Measurements from ENCODE around the gene EPS8. TPM values are rescaled to one million over a fixed set of nuclear protein-coding genes. Genes with fewer than 3 reads are reported as not detected.
A peak's percentile ranks its signal among the peaks of the same experiment; 100 is the strongest.

Gene EPS8
- total RNA-seq, 4 donors from 2014 or later: 54.4 to 120 (median 78.7) TPM

DNA sequence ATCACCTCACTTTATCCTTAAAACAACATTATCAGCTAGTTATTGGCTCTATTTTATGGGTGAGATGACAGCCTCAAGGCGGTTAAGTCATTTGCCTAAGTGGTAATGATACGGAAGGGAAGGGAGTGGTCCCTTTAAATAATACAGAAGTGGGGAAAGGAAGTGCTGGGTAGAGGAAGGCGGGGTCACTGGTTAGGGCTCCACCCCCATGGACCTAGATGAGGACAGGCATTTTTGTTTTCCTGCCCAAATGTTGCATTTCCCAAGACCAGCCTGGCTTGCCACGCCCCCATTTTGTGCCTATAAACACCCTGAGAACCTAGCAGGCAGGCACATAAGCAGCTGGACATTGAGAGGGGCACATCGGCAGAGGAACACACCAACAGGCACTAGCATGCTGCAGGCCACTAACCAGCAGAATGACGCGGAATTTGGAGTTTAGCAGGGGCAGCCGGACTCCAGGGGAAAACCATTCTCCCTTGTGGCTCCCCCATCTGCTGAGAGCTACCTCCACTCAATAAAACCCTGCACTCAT, 100.9 kb downstream of the EPS8 start:
- WGBS: 69% methylated on average over 8 of the region's 8 CpGs
- H3K27ac ChIP-seq (replicated peaks in 1 of 4): peak overlapping the region; percentile 68 to 76 (median 70)
- no peaks in the 10 kb centered on the region for H3K27me3 ChIP-seq
- H3K9me3 ChIP-seq: no peaks in the 10 kb centered on the region
- H3K4me3 ChIP-seq: peak overlapping the region; percentile 19 to 42 (median 24)
- intact Hi-C loops (cut with DNase I): no loop called here
- no peaks in the 10 kb centered on the region for H3K36me3 ChIP-seq
- peaks cover 13 to 52% (median 50%) of the 10 kb centered on the region in 4 donors for H3K4me1 ChIP-seq
- peak; percentile 93 for DNase-seq (ENCODE audit: extremely low spot score)
- TF ChIP-seq POLR2AphosphoS5 (IDR thresholded peaks at IDR 0.05): peak in 1 of 2 donors; percentile 81
- TF ChIP-seq POLR2A (IDR thresholded peaks at IDR 0.05; ENCODE audit: low read depth): no peak

DNA sequence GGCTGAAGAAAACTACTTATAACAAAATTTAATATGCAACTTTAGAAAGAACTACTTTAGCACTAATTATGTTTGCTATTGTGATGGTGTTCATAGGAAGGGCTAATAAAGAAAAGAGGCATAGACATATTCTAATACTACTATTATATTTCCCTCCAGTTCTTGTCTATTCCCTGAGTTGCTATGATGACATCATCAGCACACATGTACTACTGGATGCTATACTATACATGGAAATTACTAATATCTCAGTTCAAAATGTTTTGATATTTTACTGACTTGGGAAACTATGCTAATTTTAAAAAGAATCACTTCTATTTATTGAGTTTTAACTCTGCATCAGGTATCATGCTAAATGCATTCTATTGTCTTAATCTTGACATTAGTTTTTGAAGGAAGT, 101.6 kb downstream of the EPS8 start:
- TF ChIP-seq, protein P1, sequence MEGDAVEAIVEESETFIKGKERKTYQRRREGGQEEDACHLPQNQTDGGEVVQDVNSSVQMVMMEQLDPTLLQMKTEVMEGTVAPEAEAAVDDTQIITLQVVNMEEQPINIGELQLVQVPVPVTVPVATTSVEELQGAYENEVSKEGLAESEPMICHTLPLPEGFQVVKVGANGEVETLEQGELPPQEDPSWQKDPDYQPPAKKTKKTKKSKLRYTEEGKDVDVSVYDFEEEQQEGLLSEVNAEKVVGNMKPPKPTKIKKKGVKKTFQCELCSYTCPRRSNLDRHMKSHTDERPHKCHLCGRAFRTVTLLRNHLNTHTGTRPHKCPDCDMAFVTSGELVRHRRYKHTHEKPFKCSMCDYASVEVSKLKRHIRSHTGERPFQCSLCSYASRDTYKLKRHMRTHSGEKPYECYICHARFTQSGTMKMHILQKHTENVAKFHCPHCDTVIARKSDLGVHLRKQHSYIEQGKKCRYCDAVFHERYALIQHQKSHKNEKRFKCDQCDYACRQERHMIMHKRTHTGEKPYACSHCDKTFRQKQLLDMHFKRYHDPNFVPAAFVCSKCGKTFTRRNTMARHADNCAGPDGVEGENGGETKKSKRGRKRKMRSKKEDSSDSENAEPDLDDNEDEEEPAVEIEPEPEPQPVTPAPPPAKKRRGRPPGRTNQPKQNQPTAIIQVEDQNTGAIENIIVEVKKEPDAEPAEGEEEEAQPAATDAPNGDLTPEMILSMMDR (IDR thresholded peaks at IDR 0.05): no peak
- TF ChIP-seq POLR2AphosphoS5 (IDR thresholded peaks at IDR 0.05) (no peak), POLR2A (IDR thresholded peaks at IDR 0.05; ENCODE audit: low read depth) (no peak), EP300 (IDR thresholded peaks at IDR 0.05) (no peak)
- DNase-seq (ENCODE audit: extremely low spot score): no peak
- no peaks in the 10 kb centered on the region for H3K36me3 ChIP-seq
- no peak overlapping the region for H3K4me3 ChIP-seq
- H3K9me3 ChIP-seq: no peaks in the 10 kb centered on the region
- peaks cover 13 to 47% (median 44%) of the 10 kb centered on the region in 4 donors for H3K4me1 ChIP-seq
- no peaks in the 10 kb centered on the region for H3K27me3 ChIP-seq
- intact Hi-C loops (cut with DNase I): no loop called here
- H3K27ac ChIP-seq (replicated peaks in 1 of 4): peak overlapping the region; percentile 68 to 76 (median 70)

DNA sequence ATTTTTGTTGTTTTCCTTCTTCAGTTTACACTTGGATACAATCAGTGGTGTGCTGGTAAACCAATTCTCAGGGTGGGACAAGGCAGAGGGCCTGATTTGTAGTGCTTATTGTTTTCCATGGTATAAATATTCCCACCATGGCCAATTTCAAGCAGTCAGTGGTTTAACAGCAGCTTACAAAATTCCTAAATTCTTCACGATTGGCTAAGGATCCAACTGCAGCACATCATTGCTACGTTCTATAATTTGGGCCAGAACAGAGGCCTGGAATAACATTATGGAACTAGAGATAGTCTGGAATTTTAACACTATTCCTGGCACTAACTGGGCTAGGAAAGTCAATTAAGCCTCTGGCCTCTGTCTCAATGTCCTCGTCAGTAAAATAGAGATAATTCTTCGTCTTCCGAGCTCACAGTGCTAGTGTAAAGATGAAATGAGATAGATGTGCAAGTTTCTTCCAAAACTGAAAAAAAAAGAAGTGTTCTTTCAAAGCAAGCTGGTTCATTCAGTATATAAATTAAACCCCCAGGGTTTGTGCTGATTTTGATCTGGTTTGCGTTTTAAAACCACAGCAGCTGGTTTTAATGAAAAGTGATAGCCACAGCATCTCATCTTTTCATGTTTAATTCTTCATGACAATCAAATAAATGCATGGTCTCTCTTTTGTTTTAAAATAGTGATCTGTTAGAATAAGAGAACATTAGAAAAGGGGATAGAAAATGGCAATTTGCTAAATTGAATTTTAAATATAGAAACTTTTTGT, 104.1 kb downstream of the EPS8 start:
- no peak for TF ChIP-seq POLR2AphosphoS5 (IDR thresholded peaks at IDR 0.05)
- TF ChIP-seq, protein P1 (IDR thresholded peaks at IDR 0.05): no peak
- no peak for TF ChIP-seq EP300 (IDR thresholded peaks at IDR 0.05)
- no peak for TF ChIP-seq POLR2A (IDR thresholded peaks at IDR 0.05; ENCODE audit: low read depth)
- Histone ChIP-seq H3K27me3 (no peaks in the 10 kb centered on the region), H3K27ac (replicated peaks in 1 of 4) (no peak overlapping the region), H3K4me3 (no peak overlapping the region), H3K4me1 (peaks cover 3 to 23% (median 22%) of the 10 kb centered on the region in 4 donors), H3K9me3 (no peaks in the 10 kb centered on the region), H3K36me3 (no peaks in the 10 kb centered on the region)
- intact Hi-C loops (cut with DNase I): no loop called here
- DNase-seq (ENCODE audit: extremely low spot score): no peak
- 78% methylated on average over 6 of the region's 6 CpGs for WGBS

DNA sequence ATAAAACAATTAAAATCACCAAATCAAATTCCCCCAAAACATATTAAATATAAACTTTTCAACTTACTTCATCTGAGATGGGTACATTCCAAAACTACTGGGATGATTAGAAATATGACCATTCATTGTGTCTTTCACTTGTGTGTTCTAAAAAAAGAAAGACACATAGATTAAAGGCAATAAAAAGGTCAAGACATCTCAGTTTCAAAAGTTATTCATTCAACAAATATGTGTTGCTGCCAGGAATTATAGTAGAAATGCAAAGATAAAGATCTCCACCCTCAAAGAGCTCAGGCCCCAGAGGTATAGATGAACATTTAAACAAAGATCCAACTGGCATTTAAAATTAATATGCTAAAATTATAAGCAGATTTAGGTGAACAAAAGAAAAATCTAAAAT, 106.4 kb downstream of the EPS8 start:
- intact Hi-C loops (cut with DNase I): no loop called here

DNA sequence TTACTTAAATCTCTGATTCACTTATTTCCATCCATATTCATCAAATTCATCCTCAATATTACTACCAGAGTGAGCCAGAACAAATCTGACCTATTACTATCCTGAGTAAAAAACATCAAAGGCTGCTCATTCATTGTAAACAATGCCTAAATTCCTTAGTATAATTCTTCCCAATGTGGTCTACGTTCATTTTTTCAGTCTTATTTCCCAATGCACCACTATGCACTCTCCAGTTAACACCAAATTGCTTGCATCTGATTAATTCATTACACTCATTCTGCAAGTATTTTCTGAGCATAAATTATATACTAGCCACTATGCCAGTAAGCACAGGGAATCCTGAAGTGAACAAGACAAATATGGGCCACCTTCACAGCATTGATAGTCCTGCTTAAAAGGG, 110.0 kb downstream of the EPS8 start:
- WGBS: 90% methylated on average over 1 of the region's 1 CpG
- Histone ChIP-seq H3K4me3 (no peak overlapping the region), H3K9me3 (no peaks in the 10 kb centered on the region), H3K27me3 (no peaks in the 10 kb centered on the region), H3K27ac (replicated peaks in 1 of 4) (no peak overlapping the region), H3K36me3 (no peaks in the 10 kb centered on the region), H3K4me1 (no peaks in the 10 kb centered on the region)
- TF ChIP-seq POLR2A (IDR thresholded peaks at IDR 0.05; ENCODE audit: low read depth) (no peak), POLR2AphosphoS5 (IDR thresholded peaks at IDR 0.05) (no peak), EP300 (IDR thresholded peaks at IDR 0.05) (no peak)
- TF ChIP-seq, protein P1 (IDR thresholded peaks at IDR 0.05): no peak
- no peak for DNase-seq (ENCODE audit: extremely low spot score)
- intact Hi-C loops (cut with DNase I): no loop called here

More for the DNA sequence above, 106.4 kb downstream of the EPS8 start:
- Histone ChIP-seq H3K36me3 (no peaks in the 10 kb centered on the region), H3K4me1 (peaks cover 0 to 3% (median under 1%) of the 10 kb centered on the region in 4 donors), H3K27ac (replicated peaks in 1 of 4) (no peak overlapping the region), H3K27me3 (no peaks in the 10 kb centered on the region), H3K9me3 (no peaks in the 10 kb centered on the region), H3K4me3 (no peak overlapping the region)
- DNase-seq (ENCODE audit: extremely low spot score): no peak
- TF ChIP-seq EP300 (IDR thresholded peaks at IDR 0.05) (no peak), POLR2AphosphoS5 (IDR thresholded peaks at IDR 0.05) (no peak), POLR2A (IDR thresholded peaks at IDR 0.05; ENCODE audit: low read depth) (no peak)
- TF ChIP-seq, protein P1 (IDR thresholded peaks at IDR 0.05): no peak
